NT2/D1 (cell line): ENCODE measurements around the gene ZBTB14.

Experiments used
- DNase-seq: peaks from one replicate; pipeline ENCODE4 v3.0.0-alpha.2; 2011; ENCODE audit warnings: low read depth, low spot score
- H3K27me3 ChIP-seq: 2 replicates; pipeline ENCODE4 v1.6.0; 2011; ENCODE audit warnings: mild to moderate bottlenecking; ENCODE audit not compliant: insufficient read length, insufficient read depth
- H3K36me3 ChIP-seq: 2 replicates; pipeline ENCODE4 v1.6.1; 2011; ENCODE audit warnings: mild to moderate bottlenecking, low read length, mixed read lengths; ENCODE audit not compliant: insufficient read depth, insufficient read length
- H3K4me1 ChIP-seq: 2 replicates; pipeline ENCODE4 v1.5.1; 2011; ENCODE audit not compliant: insufficient read depth, insufficient read length
- H3K4me3 ChIP-seq: 2 replicates; pipeline ENCODE4 v1.5.1; 2011; ENCODE audit warnings: low read depth; ENCODE audit not compliant: insufficient read length
- H3K9ac ChIP-seq: 2 replicates; pipeline ENCODE4 v1.6.0; 2011; ENCODE audit warnings: low read depth; ENCODE audit not compliant: insufficient read length
- H3K9me3 ChIP-seq: 2 replicates; pipeline ENCODE4 v1.5.1; 2011; ENCODE audit warnings: mild to moderate bottlenecking, low read length; ENCODE audit not compliant: insufficient read depth
- SUZ12 ChIP-seq: IDR thresholded peaks from 2 replicates; pipeline ENCODE4 v1.6.1; 2011; ENCODE audit not compliant: insufficient read length, insufficient read depth; ENCODE audit errors: extremely low read depth
- YY1 ChIP-seq: IDR thresholded peaks from 2 replicates; pipeline ENCODE4 v1.6.1; 2011; ENCODE audit not compliant: insufficient read length, insufficient read depth
- ZNF274 ChIP-seq: IDR thresholded peaks from 2 replicates; pipeline ENCODE4 v1.6.1; 2011; ENCODE audit warnings: mild to moderate bottlenecking, low read depth, low read length

The ZBTB14 gene

GRCh38 chr18:5275872-5276271 is 19.7 kb downstream of the ZBTB14 start:
- peaks cover 5% of the 10 kb centered on the region; the same call in 1 of the 2 replicates for H3K9me3 ChIP-seq
- H3K4me1 ChIP-seq, result no peaks in the 10 kb centered on the region
- no peaks in the 10 kb centered on the region for H3K36me3 ChIP-seq
- no peak for TF ChIP-seq ZNF274
- H3K9ac ChIP-seq, result no peak overlapping the region
- no peak overlapping the region for H3K4me3 ChIP-seq
- no peaks in the 10 kb centered on the region for H3K27me3 ChIP-seq
- DNase-seq, result no peak

- TF ChIP-seq YY1 (no peak), SUZ12 (no peak), ZNF274 (no peak)
- H3K27me3 ChIP-seq, result no peaks in the 10 kb centered on the region
- H3K9me3 ChIP-seq, result no peaks in the 10 kb centered on the region
- H3K4me1 ChIP-seq, result no peaks in the 10 kb centered on the region
- DNase-seq, result no peak
- no peak overlapping the region for H3K4me3 ChIP-seq
- H3K36me3 ChIP-seq, result no peaks in the 10 kb centered on the region
- H3K9ac ChIP-seq, result no peak overlapping the region
Observed at GRCh38 chr18:5268874-5269273, 26.7 kb downstream of the ZBTB14 start.

- TF ChIP-seq YY1 (no peak), ZNF274 (no peak), SUZ12 (no peak)
- no peak overlapping the region for H3K4me3 ChIP-seq
- no peak for DNase-seq
- no peaks in the 10 kb centered on the region for H3K9me3 ChIP-seq
- no peaks in the 10 kb centered on the region for H3K27me3 ChIP-seq
- no peak overlapping the region for H3K9ac ChIP-seq
- no peaks in the 10 kb centered on the region for H3K4me1 ChIP-seq
- H3K36me3 ChIP-seq, result no peaks in the 10 kb centered on the region
Observed at GRCh38 chr18:5266721-5267120, 28.8 kb downstream of the ZBTB14 start.

- H3K4me3 ChIP-seq, result no peak overlapping the region
- H3K9me3 ChIP-seq, result no peaks in the 10 kb centered on the region
- TF ChIP-seq ZNF274, result no peak
- TF ChIP-seq SUZ12, result no peak
- no peak for TF ChIP-seq YY1
- DNase-seq, result no peak
- no peaks in the 10 kb centered on the region for H3K27me3 ChIP-seq
- no peaks in the 10 kb centered on the region for H3K4me1 ChIP-seq
- no peaks in the 10 kb centered on the region for H3K36me3 ChIP-seq
- no peak overlapping the region for H3K9ac ChIP-seq
Observed at GRCh38 chr18:5253910-5254309, 41.6 kb downstream of the ZBTB14 start.

GRCh38 chr18:5251117-5251516 is 44.4 kb downstream of the ZBTB14 start:
- Histone ChIP-seq H3K4me1 (no peaks in the 10 kb centered on the region), H3K36me3 (no peaks in the 10 kb centered on the region), H3K27me3 (no peaks in the 10 kb centered on the region), H3K9me3 (no peaks in the 10 kb centered on the region), H3K9ac (no peak overlapping the region), H3K4me3 (no peak overlapping the region)
- DNase-seq, result no peak
- no peak for TF ChIP-seq YY1
- no peak for TF ChIP-seq ZNF274
- no peak for TF ChIP-seq SUZ12

- H3K4me3 ChIP-seq, result no peak overlapping the region
- H3K4me1 ChIP-seq, result no peaks in the 10 kb centered on the region
- TF ChIP-seq ZNF274 (no peak), SUZ12 (no peak), YY1 (no peak)
- no peaks in the 10 kb centered on the region for H3K36me3 ChIP-seq
- H3K9me3 ChIP-seq, result no peaks in the 10 kb centered on the region
- no peak for DNase-seq
- no peaks in the 10 kb centered on the region for H3K27me3 ChIP-seq
- no peak overlapping the region for H3K9ac ChIP-seq
Observed at GRCh38 chr18:5250603-5251002, 44.9 kb downstream of the ZBTB14 start.

DNA sequence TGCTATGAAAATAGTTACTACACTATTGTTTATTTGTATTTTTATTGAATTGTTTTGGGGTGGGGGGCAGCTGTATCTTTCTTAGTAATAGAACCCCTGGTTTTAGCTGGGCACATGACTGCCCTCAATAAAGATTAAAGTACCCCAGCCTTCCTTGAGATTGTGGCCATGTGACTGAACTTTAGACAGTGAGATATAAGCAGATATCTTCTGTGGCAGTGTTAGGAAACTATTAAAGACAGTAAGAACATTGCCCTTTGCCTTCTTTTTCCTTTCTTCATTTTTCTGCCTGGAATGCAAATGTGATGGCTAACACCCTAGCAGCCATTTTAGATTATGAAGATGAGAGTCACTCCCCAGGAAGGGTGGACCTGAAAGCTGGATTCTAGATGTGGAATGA is 50.6 kb downstream of the ZBTB14 start:
- no peak overlapping the region for H3K9ac ChIP-seq
- H3K4me1 ChIP-seq, result no peaks in the 10 kb centered on the region
- H3K9me3 ChIP-seq, result no peaks in the 10 kb centered on the region
- TF ChIP-seq SUZ12, result no peak
- TF ChIP-seq YY1, result no peak
- TF ChIP-seq ZNF274, result no peak
- H3K4me3 ChIP-seq, result no peak overlapping the region
- peaks cover 24% of the 10 kb centered on the region for H3K36me3 ChIP-seq
- DNase-seq, result no peak
- H3K27me3 ChIP-seq, result no peaks in the 10 kb centered on the region

DNA sequence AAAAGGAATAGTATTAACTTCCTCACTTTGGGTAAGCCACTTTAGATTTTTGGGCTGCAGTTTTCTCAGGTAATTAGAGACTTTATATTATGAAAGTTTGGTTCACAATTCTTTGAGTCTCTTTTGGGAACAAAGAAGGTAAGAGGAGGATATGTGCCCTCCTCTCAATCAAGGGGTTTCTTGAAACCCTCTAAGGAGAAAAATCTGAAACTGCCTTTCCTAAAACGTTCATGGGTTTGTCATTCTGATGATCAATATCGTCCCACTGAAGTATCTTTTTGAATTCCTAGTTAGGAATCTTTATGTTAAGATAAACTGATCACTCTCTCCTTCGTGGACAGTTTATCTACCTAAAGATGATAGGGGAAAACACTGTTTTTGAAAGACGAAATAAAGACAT is 56.1 kb downstream of the ZBTB14 start:
- Histone ChIP-seq H3K9ac (peak overlapping the region; percentile 36), H3K4me3 (peak overlapping the region; percentile 87), H3K36me3 (peaks cover 24% of the 10 kb centered on the region), H3K27me3 (no peaks in the 10 kb centered on the region), H3K9me3 (no peaks in the 10 kb centered on the region), H3K4me1 (no peaks in the 10 kb centered on the region)
- TF ChIP-seq YY1 (no peak), SUZ12 (no peak), ZNF274 (no peak)
- DNase-seq, result no peak
